Transverse colon (tissue), 4 donors: ENCODE measurements around the gene GALNT18.

Experiments
- CTCF ChIP-seq, 5 experiments: fragments of 200-600 bp in 3 of 5; fragments of 450-650 bp in 2 of 5; sonication (generic) in 3 of 5; IDR thresholded peaks; 1 replicate in 2 of 5; 2 replicates in 3 of 5; pipeline ENCODE4 v1.5.1; 2016 to 2017; ENCODE audit warnings: antibody characterized with exemption in 5 of 5, inconsistent platforms in 3 of 5, mild to moderate bottlenecking in 2 of 5, moderate library complexity in 1 of 5
- EP300 ChIP-seq: sonication (generic); formaldehyde crosslinking; IDR thresholded peaks from one replicate; pipeline ENCODE4 v1.6.1; 2017; ENCODE audit warnings: antibody characterized with exemption, low read depth
- POLR2A ChIP-seq: fragments of 450-650 bp; IDR thresholded peaks from one replicate; pipeline ENCODE4 v1.6.1; 2016; ENCODE audit warnings: antibody characterized with exemption, mild to moderate bottlenecking, moderate library complexity
- POLR2AphosphoS5 ChIP-seq, 3 donors: sonication (generic); formaldehyde crosslinking; IDR thresholded peaks; one replicate each; pipeline ENCODE4 v1.6.1; 2016; ENCODE audit warnings: antibody characterized with exemption in 3 of 3

- TF ChIP-seq POLR2A (no peak), CTCF (IDR thresholded peaks at IDR 0.05) (no peak), POLR2AphosphoS5 (IDR thresholded peaks at IDR 0.05) (no peak), EP300 (no peak)
Measured at GRCh38 chr11:11420899-11421285, 200.9 kb downstream of the GALNT18 start.
